Muscle of leg (tissue), 11 donors: ENCODE measurements around the gene TBX21. TPM values are rescaled to one million over a fixed set of nuclear protein-coding genes. Genes with fewer than 3 reads are reported as not detected.
"Not testable (repeated sequence)": the region's sequence is repeated elsewhere in the genome, so short reads cannot be mapped to it uniquely, and the experiment has no call there.

Experiments used
- DNase-seq: peaks from one replicate; pipeline ENCODE4 v3.0.0; 2013
- H3K27ac ChIP-seq: one replicate; pipeline ENCODE4 v1.5.1; 2013; ENCODE audit warnings: mild to moderate bottlenecking, low read length, control low read depth
- H3K27me3 ChIP-seq: one replicate; pipeline ENCODE4 v1.6.1; 2013; ENCODE audit warnings: low read length; ENCODE audit not compliant: control insufficient read depth, insufficient read depth
- H3K36me3 ChIP-seq: one replicate; pipeline ENCODE4 v1.6.1; 2013; ENCODE audit warnings: low read length; ENCODE audit not compliant: control insufficient read depth, insufficient read depth
- H3K4me1 ChIP-seq: one replicate; pipeline ENCODE4 v1.6.1; 2013; ENCODE audit warnings: low read length; ENCODE audit not compliant: control insufficient read depth, insufficient read depth
- H3K4me3 ChIP-seq: one replicate; pipeline ENCODE4 v1.5.1; 2013; ENCODE audit warnings: low read length, control low read depth
- H3K9me3 ChIP-seq: replicated peaks from 2 replicates; pipeline ENCODE4 v1.6.1; 2013; ENCODE audit warnings: low read depth, low read length; ENCODE audit not compliant: control insufficient read depth
- WGBS: methylation state at CpG from one replicate; pipeline ENCODE4 v1.1.5; 2013; ENCODE audit warnings: missing lambda C conversion rate; ENCODE audit not compliant: insufficient coverage; 5-methylcytosine and 5-hydroxymethylcytosine counted together
- polyA plus RNA-seq, 8 donors: library from polyadenylated mRNA; unstranded; fragments of 120-200 nt; gene quantifications; one replicate each; pipeline versions ENCODE4 v1.2.1 to v1.2.3, GENCODE V29; 2013; ENCODE audit warnings: inconsistent platforms in 1 of 8, low replicate concordance in 1 of 8; ENCODE audit not compliant: insufficient read length in 8 of 8, insufficient read depth in 1 of 8
- total RNA-seq: library from RNA; stranded (reverse); fragments of 120-200 nt; gene quantifications from one replicate; pipeline ENCODE4 v1.2.4, GENCODE V29; 2013

Gene TBX21
- total and polyA plus RNA-seq, 9 donors: 0.09 to 0.34 (median 0.17) TPM

DNA sequence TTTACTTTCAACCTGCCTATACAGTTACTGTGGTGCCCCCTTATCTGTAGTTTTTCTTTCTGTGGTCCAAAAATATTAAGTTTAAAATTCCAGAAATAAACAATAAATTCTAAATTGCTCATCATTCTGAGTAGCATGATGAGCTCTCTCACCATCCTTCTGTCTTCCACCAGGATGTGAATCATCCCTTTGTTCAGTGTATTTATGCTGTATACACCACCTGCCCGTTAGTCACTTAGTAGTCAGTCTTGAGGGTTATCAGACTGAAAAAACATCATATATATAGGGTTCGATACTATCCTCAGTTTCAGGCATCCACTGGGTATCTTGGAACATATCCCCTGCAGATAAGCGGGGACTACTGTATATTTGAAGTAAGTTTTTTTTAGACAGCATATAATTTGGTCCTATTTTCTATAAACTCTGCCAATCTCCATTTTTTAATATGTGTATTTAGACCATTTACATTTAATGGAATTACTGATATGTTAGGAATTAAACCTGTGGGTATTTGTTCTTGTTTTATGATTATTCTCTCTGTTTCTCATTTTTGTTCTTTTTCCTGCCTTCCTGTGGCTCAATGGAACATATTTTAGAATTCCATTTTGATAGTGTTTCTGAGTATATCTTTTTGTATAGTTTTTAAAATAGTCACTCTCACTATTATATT, 31.0 kb downstream of the TBX21 start:
- no peak for DNase-seq
- Histone ChIP-seq H3K4me3 (no peak overlapping the region), H3K36me3 (no peaks in the 10 kb centered on the region), H3K27me3 (peaks cover under 1% of the 10 kb centered on the region), H3K9me3 (peaks cover 5% of the 10 kb centered on the region), H3K4me1 (no peaks in the 10 kb centered on the region), H3K27ac (no peak overlapping the region)
- no CpG with 5 or more reads among the region's 3 CpGs for WGBS

DNA sequence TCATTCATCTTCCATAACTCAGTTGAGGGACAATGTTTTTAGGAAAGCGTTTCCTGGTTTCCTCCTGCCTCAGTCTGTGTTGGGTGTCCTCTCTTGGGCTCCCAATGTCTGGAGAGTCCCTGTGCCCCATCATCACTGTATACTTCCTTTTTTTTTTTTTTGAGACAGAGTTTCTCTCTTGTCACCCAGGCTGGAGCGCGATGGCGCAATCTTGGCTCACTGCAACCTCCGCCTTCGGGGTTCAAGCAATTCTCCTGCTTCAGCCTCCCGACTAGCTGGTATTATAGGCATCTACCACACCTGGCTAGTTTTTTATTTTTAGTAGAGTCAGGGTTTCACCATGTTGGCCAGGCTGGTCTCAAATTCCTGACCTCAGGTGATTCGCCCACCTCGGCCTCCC, 40.6 kb downstream of the TBX21 start:
- peaks cover 28% of the 10 kb centered on the region for H3K27me3 ChIP-seq
- H3K4me3 ChIP-seq, H3K4me1 ChIP-seq, DNase-seq, H3K27ac ChIP-seq, H3K36me3 ChIP-seq, H3K9me3 ChIP-seq: not testable (repeated sequence)
- no CpG with 5 or more reads among the region's 9 CpGs for WGBS

DNA sequence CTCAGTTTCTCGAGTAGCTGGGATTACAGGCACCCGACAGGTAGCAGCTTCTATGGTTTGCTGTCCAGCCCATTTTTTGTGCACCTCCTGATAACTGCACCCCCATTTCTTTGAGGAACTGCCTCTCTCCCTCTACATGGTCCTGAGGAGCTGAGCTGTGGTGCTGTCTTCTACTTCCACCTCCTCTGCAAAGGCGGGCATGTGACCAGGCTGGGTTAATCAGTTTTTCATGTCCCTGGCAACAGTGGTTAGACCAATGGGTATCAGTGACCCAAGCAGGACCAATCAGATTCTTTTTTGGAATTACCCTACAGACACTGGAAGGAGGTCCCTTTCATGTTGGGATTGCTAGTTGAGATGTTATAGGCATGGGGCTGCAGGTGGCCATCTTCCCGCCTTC, 41.3 kb downstream of the TBX21 start:
- Histone ChIP-seq H3K27ac (no peak overlapping the region), H3K9me3 (peaks cover 3% of the 10 kb centered on the region), H3K4me1 (no peaks in the 10 kb centered on the region), H3K4me3 (no peak overlapping the region), H3K27me3 (peaks cover 31% of the 10 kb centered on the region), H3K36me3 (no peaks in the 10 kb centered on the region)
- WGBS: 71% methylated on average over 2 of the region's 4 CpGs
- DNase-seq: no peak

DNA sequence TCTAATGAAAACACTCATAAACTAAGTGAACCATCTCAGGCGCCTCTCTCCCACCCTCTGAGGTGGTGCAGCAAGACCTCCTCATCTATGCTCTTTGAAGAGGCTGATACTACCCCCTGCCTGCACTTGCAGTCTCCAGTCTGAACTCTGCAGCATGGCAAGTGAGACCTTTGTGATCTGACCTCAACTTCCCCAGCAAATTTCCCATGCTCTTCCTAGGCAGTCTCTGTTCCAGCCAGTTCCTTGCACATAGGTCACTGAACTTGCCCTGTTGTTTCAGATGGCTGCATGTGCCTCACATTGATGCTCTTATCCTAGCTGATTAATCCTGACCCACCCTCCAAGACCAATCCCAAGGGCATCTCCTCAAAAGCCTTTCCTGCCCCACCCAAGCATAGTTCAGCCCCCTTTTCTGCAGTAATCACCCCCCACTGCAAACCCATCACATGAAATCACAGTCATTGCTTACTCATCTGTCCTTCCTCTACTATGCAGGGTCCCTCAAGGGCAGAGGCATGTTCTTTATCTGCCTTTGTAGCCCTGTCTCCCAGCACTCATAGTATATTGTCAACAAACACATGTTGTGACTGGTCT, 42.0 kb downstream of the TBX21 start:
- no peak for DNase-seq
- no peak overlapping the region for H3K4me3 ChIP-seq
- peaks cover 35% of the 10 kb centered on the region for H3K27me3 ChIP-seq
- H3K27ac ChIP-seq: no peak overlapping the region
- H3K4me1 ChIP-seq: no peaks in the 10 kb centered on the region
- H3K9me3 ChIP-seq: peaks cover 3% of the 10 kb centered on the region
- 71% methylated on average over 1 of the region's 1 CpG for WGBS
- H3K36me3 ChIP-seq: no peaks in the 10 kb centered on the region

DNA sequence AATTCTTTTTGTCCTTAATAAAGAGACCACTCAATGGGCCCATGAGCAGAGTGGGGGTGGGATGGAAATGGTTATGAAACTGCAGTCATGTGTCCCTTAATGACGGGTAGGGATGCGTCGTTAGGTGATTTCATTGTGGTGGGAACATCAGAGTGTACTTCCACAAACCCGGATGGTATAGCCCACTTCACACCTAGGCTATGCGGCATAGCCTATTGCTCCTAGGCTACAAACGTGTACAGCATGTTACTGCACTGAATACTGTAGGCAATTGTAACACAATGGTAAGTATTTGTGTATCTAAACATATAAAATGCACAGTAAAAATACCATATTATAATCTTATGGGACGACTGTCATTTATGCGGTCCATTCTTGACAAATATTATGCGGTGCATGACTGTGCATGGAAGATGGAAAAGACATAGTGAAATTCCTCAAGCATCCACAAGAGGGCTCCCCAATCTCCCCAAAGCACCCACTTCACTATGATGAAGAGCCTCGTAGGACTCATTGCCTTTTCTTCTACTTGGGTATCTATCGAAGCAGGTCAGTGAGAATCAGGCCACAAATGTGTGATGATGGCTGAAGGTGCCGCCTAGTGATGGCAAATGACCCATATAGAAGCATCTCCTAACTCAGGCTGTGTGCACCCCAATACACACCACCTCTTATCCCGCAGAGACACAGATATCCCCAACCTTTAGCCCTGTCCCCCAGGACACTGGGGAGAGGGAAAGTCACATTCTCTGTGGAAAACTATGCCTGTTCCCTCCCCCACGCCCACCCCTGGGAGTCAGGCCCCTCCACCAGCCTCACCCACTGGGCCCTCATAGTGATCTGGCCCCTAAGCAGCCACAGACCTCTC, 43.5 kb downstream of the TBX21 start:
- WGBS: no CpG with 5 or more reads among the region's 14 CpGs
- DNase-seq: peak; percentile 5
- Histone ChIP-seq H3K36me3 (no peaks in the 10 kb centered on the region), H3K27me3 (peaks cover 47% of the 10 kb centered on the region), H3K27ac (no peak overlapping the region), H3K4me1 (no peaks in the 10 kb centered on the region), H3K4me3 (no peak overlapping the region), H3K9me3 (no peaks in the 10 kb centered on the region)

DNA sequence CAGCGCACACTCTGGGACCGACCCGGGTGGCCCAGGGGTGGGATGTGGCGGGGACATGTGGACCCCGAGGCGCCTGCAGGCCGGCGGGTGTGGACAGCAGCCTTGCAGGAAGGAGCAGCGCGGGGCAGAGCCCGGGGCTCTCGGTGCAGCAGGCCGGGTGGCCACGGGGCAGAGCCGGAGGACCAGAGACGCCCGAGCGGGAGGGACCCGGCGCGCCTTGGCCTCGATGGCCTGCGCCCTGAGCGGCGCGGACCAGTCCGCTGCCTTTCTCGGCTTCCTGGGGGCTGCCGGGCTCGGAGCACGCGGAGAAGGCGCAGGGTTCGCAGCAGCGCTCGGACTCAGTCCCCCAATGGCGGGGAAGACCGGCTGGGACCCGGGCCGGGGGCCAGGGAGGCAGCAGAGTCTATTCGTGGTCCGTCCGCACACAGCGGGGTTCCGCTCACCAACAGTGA, 45.2 kb downstream of the TBX21 start:
- H3K27me3 ChIP-seq: peaks cover 48% of the 10 kb centered on the region
- WGBS: 24% methylated on average over 33 of the region's 45 CpGs
- H3K36me3 ChIP-seq: no peaks in the 10 kb centered on the region
- H3K27ac ChIP-seq: no peak overlapping the region
- DNase-seq: no peak
- H3K9me3 ChIP-seq: no peaks in the 10 kb centered on the region
- no peak overlapping the region for H3K4me3 ChIP-seq
- no peaks in the 10 kb centered on the region for H3K4me1 ChIP-seq

DNA sequence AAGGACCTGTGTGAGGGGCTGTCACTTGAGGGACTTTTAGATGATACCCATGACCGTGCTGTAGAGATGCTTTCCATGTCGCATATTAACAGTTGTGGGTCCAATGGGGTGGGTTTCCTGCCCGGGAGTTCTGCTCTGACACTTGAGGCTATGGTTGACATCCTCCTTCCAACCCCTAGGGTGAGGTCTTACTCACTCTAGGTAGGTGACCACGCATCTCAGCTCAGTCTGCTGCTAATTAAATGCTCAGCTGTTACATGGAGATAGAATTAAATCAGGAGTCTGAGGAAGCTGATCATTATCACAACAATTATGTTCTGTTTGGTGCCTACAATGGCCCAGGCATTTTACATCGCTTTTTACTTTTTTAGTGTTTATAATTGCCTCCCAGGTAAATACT, 48.4 kb downstream of the TBX21 start:
- Histone ChIP-seq H3K36me3 (no peaks in the 10 kb centered on the region), H3K27ac (no peak overlapping the region), H3K27me3 (peaks cover 40% of the 10 kb centered on the region), H3K9me3 (no peaks in the 10 kb centered on the region), H3K4me3 (no peak overlapping the region), H3K4me1 (no peaks in the 10 kb centered on the region)
- no peak for DNase-seq
- 100% methylated on average over 1 of the region's 5 CpGs for WGBS

DNA sequence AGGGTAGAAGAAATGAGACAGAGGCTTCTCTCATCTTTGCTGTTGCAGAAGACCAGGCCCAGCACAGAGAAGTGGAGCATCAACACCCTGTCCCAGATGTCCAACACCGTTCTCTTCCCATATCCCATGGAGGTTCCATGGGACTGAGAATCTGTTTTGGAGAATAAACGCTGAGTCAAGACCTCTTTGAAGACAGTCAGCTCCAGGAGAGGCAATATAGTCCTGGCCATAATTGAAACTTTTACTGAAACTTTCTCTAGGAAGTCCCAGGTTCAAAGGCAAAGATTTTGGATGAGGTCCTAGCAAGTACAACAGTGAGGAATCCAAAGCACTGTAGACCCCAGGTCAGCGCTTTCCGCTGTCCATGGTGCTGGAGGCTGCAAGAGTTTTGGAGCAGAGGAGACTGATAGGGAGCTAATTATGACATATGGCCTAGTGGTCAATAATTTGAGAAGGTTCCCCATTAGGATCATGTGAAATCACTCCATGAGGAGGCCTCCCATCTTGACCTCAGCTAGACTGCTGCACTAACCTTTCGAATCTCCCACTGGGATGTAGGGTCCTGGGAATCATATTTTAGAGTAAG, 52.6 kb downstream of the TBX21 start:
- H3K4me1 ChIP-seq: peaks cover 6% of the 10 kb centered on the region
- H3K27me3 ChIP-seq: peaks cover 34% of the 10 kb centered on the region
- H3K36me3 ChIP-seq: no peaks in the 10 kb centered on the region
- 33% methylated on average over 2 of the region's 5 CpGs for WGBS
- H3K27ac ChIP-seq: no peak overlapping the region
- no peak overlapping the region for H3K4me3 ChIP-seq
- peak; percentile 61 for DNase-seq
- H3K9me3 ChIP-seq: no peaks in the 10 kb centered on the region

DNA sequence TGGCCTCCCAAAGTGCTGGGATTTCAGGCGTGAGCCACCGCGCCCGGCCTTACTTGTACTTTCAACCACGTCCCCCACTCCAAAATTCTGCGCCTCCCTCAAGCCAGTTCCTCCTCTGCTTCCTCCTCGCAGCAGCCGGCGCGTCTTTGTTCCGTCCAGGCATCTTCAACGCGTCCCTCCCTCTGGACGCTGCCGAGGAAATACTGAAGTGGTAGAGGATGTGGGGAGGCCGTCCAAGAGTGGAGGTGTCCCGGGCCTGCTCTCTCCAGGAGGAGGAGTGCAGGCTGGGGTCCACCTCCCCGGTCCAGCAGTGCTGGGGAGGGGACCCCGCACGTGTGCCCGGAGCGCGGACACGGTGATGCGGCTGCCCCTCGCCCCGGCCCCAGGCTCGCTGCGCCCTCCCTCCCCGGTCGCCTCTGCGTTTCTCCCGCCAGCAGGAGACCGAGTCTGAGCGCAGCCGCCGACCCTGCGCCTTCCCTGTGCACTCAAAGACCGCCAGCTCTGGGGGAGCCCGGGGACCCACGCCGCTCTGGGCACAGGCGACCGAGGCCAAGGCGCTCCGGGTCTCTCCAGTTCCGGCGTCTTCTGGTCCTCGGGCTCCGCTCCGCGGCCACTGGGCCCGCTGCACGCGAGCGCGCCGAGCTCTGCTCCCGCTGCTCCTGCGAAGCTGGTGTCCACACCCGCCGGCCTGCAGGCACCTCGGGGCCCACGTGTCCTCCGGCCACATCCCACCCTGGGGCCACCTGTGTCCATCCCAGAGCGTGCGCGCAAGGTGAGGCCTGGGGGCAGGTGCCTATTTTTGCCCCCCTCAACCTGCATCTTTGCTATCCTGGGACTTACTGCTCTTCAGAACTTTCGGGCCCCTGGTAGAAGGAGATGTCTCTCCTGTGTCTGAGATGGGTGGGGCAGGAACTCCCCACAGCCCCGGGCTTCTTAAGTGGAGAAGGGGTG, 56.9 kb downstream of the TBX21 start:
- Histone ChIP-seq H3K4me1 (peaks cover 6% of the 10 kb centered on the region), H3K36me3 (no peaks in the 10 kb centered on the region), H3K9me3 (no peaks in the 10 kb centered on the region), H3K27ac (no peak overlapping the region), H3K27me3 (peaks cover 46% of the 10 kb centered on the region), H3K4me3 (peak overlapping the region; percentile 19)
- under 1% methylated on average over 61 of the region's 70 CpGs for WGBS
- peak; percentile 48 for DNase-seq
